GM19025 (cell line): ENCODE results near the gene PPFIA4.
"Not testable (repeated sequence)": the region's sequence is repeated elsewhere in the genome, so short reads cannot be mapped to it uniquely, and the experiment has no call there.

Experiments used
- ATAC-seq: cut with Tn5 transposase; IDR thresholded peaks from one replicate; pipeline ENCODE4 v1.9.1; 2021; ENCODE audit warnings: mild to moderate bottlenecking, low read depth, moderate library complexity; ENCODE audit not compliant: unreplicated experiment

The PPFIA4 gene

DNA sequence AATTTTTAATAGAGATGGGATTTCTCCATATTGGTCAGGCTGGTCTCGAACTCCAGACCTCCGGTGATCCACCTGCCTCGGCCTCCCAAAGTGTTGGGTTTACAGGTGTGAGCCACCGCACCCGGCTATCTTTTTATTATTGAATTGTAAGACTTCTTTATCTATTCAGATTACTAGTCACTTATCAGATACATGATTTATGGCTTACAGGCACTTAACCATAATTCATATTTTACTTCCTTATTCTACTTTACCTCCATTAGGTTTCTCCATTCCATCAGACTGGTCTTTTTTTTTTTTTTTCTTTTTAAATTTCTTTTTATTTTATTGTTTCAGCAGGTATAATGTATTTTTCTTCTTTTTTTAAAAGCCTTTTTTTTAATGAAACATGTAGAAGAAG lies 14.7 kb upstream of the PPFIA4 start:
- ATAC-seq, result no peak

DNA sequence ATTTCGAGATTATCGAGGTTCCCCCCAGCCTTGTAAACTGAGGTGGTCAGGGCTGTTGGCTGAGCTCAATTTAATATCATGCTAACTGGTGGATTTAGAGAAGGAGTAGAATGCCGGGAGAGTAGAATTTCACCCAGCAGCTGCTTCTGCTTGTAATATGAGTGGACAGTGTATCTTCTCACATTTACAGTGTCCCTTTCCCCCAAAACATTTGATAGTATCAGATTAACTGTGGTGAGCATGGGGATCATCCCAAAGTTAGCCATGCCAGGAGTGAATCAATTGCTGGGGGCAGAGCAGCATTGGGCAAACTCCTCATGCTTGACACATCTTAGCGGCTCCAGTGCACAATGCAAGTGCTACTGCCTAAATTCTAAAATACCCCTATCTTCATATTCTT lies 9.2 kb upstream of the PPFIA4 start:
- no peak for ATAC-seq

GRCh38 chr1:203017692-203018091 lies 8.6 kb upstream of the PPFIA4 start:
- ATAC-seq, result no peak

- not testable (repeated sequence) for ATAC-seq
These were observed 3.4 kb upstream of the PPFIA4 start for GRCh38 chr1:203022855-203023254.

- no peak for ATAC-seq
These were observed 633 bp upstream of the PPFIA4 start for GRCh38 chr1:203025686-203026030.

- no peak for ATAC-seq
These were observed 674 bp downstream of the PPFIA4 start for GRCh38 chr1:203026666-203027663.

GRCh38 chr1:203028067-203028783 lies 1.9 kb downstream of the PPFIA4 start:
- ATAC-seq, result no peak

DNA sequence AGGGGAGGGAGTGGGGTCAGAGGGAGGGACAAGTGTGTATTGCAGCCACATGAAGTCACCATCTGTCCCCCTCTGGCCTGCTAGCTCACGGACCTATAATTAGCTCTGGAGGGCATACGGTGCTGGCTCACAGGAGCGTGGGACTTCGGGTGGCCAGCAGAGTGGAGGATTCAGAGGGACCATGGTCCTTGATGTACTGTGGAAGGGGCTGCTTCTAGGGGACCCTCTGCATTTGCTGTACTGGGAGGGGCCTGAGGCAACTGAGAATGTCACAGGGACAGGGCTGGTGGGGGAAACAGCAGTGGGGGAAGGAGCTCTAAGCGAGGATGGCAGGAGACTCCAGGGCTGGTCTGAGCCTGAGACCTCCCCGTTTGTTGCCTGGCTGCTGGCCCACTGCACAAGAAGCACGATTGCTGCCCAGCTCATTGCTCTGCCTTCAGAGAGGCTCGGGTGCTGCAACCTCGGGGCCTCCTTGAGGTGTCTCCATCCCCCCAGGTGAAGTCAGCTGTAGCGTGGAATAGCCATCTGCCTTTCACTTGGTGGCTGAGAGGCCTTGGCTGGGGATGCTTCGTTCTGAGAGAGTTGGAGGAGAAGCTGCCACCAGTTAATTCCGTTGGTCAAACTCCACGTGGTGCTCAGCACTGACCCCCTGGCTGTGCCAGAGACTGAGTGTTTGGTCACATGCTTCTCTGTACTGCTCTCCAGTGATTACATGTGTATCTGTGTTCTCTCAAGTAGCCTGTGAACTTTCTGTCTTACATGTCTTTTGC lies 2.7 kb downstream of the PPFIA4 start:
- no peak for ATAC-seq

DNA sequence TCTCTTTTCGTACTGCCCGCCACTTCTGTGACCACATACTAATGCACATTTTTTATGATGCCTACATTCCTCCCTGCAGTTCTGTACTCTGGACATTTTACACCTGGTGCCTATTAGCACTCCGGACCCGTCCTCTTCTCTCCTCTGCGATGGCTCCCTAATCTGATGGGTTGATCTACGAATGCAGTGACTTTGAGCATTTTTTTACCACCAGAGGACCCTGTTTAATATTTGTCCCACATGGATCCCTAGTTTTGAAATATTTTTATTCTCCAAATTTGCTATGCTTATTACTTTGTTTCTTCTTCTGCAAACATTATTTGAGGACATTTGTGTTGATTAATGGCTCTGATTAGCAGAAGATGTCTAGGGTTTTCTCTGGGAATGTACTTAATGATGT lies 5.2 kb downstream of the PPFIA4 start:
- ATAC-seq, result no peak

- ATAC-seq, result no peak
These were observed 7.0 kb downstream of the PPFIA4 start for GRCh38 chr1:203033287-203033686.

GRCh38 chr1:203033917-203034316 lies 7.6 kb downstream of the PPFIA4 start:
- ATAC-seq, result no peak

DNA sequence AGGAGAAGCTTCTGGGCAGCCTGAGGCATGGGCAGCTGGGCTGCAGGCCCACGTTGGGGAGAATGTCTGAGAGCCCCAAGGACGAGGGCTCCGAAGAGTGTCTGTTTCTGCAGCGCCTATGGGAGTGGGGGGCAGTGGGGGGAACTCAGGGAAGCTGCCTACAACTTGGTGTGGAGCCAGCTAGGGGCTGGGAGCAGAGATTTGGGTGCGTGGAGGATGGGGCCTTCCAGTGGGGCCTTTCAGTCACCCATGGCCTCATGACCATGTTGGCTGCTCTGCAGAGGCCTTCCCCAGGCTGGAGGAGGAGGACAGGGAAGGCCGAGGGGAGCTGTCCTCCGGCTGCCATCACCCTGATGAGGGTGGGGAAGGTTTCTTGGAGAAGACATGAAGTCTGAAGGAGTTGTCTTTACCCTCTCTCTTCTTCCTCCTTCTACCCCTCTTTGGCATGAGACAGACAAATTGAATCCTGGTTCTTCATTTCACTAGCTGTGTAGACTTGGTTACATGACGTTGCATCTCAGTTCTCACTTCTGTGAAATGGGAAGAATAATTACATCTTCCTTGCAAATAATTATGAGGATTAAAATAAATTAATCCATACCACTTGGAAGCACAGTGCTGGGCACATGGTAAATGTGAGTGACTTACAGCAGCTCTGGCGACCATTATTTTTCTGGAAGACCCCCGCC lies 8.3 kb downstream of the PPFIA4 start:
- ATAC-seq, result no peak

DNA sequence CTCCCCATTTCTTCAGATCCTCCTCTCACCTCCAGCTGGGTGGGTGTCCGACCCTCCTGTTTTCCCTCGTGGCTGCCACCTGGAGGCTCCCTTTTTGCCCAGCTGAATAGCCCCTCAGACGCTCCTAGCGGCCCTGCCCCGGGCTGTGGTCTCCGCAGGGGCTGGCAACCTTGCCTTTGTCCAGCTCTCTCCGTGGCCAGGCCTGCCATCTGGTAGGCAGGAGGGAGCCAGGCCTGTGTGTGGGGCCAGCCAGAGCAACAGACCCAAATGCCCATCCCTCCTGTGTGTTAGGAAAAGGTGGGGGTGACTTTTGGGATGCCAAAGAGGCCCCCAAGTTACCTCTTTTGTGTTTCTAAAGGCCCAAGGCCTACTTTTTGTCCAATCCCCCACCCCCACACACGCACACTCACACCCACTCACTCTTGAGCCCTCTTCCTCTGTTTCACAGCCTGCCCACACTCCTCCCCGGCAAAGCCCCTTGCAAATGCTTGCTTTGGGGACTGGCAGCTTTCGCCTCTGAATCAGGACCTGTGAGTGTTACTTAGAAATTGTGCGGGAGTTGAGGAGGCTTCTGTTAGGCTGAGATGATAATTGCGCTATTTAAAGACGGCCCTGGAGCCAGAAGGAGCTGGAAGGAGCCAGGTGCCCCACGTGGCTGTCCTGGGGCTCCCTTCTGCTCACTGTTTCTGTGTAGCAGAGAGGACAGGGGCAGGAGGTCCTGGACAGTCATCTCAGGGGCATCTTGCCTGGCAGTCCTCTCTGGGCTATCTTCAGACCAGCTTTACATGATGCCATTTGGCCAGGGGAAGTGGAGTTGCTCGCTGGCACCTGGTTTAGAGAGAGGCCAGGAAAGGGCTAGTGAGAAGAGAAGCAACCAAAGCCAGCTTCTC lies 9.1 kb downstream of the PPFIA4 start:
- ATAC-seq, result no peak

DNA sequence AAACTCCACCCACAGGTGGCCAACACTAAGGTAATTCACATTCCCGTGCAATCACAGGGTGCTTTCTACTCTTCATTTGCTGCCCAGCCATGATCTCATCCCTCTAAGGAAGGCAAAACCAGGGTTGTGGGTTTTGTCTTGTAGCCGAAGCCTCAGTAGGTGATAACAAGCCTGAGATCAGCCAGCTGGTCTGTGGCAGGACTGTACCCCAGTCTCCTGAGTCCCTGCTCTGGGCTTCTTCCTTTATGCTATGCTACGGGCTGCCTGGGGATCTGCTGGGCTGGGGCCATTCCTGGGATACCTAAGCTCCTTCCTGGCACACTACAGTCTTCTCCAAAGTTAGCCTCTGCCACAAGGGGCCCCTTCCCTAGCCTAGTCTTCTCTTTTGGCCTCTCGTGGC lies 9.8 kb downstream of the PPFIA4 start:
- no peak for ATAC-seq

DNA sequence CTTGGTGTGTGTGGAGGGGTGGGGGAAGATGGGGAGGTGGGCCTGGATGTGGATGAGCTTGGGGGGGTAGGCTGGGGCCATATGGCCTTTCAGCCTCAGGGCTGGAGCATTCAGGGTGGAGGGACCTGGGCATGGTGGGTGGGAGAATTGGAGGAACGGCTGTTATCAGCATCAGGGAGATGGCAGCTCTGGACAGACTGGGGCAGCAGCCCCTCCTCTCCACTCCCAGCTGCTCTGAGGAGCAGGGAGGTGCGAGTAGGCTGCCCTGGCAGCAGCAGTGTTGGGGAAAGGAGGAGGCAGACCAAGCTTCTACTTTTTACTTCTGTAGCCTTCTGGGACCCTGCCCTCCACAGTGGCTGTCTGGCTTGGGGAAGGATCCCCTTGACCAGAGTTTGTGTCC lies 10.2 kb downstream of the PPFIA4 start:
- no peak for ATAC-seq

DNA sequence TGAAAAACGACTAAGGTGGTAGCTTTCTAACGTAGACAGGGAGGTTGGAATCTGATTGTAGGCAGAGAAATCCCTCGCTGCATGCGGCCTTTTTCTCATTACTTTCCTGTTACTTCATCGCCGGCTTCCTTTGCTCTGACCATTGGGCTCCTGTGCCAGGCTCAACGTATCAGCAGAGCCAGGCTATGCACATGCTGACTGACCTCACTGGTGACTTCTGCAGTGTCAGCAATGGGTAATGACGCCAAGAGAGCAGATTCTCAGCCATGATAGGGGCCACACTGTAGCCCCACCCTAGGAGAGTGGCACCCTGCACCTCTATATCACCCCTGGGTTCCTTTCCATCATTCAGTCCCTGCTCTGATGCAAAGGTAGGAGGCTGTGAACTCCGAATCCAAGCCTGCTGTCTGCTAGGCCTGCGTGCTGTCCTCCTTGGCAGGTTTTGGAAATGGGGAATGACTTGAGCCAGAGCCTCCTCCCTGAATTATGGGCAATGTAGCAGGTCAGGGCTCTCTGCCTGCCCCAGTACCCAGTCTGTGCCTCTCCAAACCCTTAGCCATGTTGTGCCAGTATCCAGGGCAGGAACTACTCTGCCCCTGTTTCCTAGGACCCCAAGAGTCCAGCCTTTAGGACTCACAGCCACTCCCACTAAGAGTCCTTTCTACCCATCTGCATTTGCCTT lies 11.4 kb downstream of the PPFIA4 start:
- no peak for ATAC-seq

DNA sequence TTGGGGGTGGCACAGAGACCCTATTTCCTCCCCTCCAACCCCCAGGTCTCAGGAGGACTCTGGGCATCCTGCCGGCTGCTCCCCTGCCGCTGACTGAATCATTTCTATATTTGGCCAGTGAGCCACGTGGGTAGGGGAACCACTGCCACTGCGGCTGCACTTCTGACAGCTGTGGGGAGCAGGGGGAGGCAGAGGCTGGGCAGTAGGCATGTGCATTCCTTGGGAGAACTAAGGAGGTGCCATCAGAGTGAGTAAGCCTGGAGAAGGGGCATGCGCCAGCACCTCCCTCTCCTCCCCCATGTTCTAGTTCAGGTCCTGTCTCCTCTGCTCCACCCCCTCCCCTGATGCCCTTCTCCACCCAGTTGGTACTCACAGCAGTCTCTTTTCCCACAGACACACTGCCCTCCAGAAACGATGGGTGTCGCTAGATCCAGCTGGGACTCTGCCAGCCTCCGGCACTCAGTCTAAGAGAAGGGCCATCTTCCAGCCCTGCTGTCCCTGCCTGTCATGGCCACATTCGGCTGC lies 12.0 kb downstream of the PPFIA4 start:
- ATAC-seq, result peak; percentile 68

DNA sequence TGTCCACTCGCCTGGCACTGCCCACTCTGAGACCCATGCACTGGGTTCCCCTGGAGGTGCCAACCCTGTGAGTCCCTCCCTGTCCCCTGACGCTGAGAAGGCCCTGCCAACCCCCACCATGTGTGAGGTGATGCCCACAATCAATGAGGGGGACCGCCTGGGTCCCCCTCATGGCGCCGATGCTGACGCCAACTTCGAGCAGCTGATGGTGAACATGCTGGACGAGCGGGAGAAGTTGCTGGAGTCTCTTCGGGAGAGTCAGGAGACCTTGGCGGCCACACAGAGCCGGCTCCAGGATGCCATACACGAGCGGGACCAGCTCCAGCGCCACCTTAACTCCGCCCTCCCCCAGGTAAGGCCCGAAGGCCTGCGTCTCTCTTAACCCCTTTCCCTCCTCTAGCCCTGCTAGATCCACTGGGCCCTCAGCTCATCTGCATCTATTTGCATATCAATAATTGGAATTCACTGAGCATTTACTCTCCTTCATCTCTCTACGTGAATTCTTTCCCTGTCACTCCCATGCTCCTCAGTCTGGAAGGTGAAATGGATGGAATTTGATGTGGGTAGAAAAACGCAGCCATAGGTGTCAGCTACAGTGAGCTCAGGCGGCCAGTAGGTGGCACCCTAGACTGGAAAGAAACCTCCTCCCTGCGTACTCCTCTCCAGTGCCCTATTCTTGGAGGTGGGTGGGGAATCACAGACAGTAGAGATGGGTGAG lies 12.8 kb downstream of the PPFIA4 start:
- ATAC-seq, result peak; percentile 49
